ENCODE measurements around the gene DDX23. TPM values are rescaled to one million over a fixed set of nuclear protein-coding genes. Genes with fewer than 3 reads are reported as not detected.
A peak's percentile ranks its signal among the peaks of the same experiment; 100 is the strongest.

Gene DDX23
- polyA plus RNA-seq, 2 of the 4 experiments (the other 2 are of a cell fraction): 116 to 132 TPM

DNA sequence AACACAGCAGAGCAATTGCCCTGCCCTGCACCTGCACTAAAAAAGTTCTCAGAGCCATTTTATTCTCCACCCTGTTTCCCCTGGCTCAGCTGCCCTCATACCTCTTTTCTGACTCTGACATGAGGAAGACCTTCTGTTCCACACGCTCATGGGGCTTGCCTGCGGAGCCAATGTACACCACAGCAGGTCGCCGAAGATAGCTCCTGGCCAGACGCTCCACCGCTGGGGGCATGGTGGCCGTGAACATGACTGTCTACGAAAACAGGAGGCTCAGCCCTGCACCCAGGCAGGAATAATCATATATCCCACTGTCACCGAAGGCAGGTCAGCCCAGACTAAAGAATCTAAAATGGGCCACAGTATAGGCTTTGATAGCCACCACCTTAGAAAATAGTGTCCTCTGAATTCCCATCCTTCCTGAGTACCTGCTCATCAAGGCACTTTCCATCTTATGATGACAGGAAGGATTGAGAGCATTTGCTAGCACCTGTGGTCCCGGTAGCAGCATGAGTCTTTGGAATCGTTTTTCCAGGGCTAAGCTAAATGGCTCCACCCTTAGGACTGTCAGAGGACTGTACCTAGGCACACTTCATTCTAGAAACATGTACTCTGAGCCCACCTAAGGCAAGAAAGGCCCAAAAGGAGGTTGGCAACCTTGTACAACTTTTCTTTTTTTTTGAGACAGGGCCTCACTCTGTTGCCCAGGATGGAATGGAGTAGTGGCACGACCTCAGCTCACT is 19.5 kb downstream of the DDX23 start:
- DNase-seq (ENCODE audit: low read depth in 1 of 2, low spot score in 1 of 2): no peak
- no peaks in the 10 kb centered on the region for H3K9me3 ChIP-seq
- no peak for TF ChIP-seq HEYL (CRISPR knock-in tag; IDR thresholded peaks at IDR 0.05)
- no peak for TF ChIP-seq JUNB (IDR thresholded peaks at IDR 0.05)
- TF ChIP-seq HOXB5 (CRISPR knock-in tag; IDR thresholded peaks at IDR 0.05): no peak
- TF ChIP-seq RCOR1 (IDR thresholded peaks at IDR 0.05; ENCODE audit: low read depth, low read length): no peak
- no peak for TF ChIP-seq MAZ (IDR thresholded peaks at IDR 0.05; ENCODE audit: borderline replicate concordance, low read depth, low read length)
- TF ChIP-seq, protein P1, sequence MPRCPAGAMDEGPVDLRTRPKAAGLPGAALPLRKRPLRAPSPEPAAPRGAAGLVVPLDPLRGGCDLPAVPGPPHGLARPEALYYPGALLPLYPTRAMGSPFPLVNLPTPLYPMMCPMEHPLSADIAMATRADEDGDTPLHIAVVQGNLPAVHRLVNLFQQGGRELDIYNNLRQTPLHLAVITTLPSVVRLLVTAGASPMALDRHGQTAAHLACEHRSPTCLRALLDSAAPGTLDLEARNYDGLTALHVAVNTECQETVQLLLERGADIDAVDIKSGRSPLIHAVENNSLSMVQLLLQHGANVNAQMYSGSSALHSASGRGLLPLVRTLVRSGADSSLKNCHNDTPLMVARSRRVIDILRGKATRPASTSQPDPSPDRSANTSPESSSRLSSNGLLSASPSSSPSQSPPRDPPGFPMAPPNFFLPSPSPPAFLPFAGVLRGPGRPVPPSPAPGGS (IDR thresholded peaks at IDR 0.05): no peak
- TF ChIP-seq BHLHE40 (IDR thresholded peaks at IDR 0.05; ENCODE audit: low read depth, low read length): no peak
- ChIA-PET CTCF (interaction anchor here (0.6 to 18.2 kb wide), 10 partner anchors 9 to 104 kb away, joined by 3 to 230 read pairs (median 4); partner anchors contain the start of genes CACNB3 and DDX23), POLR2A (no interaction called here)
- no peak overlapping the region for H3K27ac ChIP-seq
- no peak overlapping the region for H3K4me3 ChIP-seq
- FAIRE-seq: no peak
- ATAC-seq: no peak
- H3K4me1 ChIP-seq: 0 out of 3 replicates have a peak, but pooled peaks cover 4% of the 10 kb centered on the region
- H3K4me2 ChIP-seq: no peak overlapping the region
- 88% methylated on average over 12 of the region's 12 CpGs for WGBS (ENCODE audit: missing lambda C conversion rate)

DNA sequence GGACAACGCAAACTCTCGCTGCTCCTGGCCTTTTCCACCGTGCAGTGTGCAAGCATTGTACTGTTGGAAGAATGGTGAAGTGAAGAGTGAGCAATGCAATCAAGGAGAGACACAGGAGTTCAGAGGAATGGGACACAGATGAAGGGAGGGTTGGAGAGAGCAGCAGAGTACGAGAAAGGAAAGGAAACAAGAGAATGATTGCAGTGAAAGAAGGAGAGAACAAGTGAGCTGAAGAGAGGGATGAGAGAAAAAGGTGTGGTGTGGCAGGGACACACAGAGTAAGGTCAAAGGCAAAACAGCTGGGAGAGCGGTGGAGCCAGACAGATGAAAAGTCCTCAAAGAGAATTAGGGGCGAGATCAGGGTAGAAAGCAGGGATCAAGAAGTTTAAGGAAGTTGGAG is 20.7 kb downstream of the DDX23 start:
- WGBS (ENCODE audit: missing lambda C conversion rate): 93% methylated on average over 6 of the region's 6 CpGs

DNA sequence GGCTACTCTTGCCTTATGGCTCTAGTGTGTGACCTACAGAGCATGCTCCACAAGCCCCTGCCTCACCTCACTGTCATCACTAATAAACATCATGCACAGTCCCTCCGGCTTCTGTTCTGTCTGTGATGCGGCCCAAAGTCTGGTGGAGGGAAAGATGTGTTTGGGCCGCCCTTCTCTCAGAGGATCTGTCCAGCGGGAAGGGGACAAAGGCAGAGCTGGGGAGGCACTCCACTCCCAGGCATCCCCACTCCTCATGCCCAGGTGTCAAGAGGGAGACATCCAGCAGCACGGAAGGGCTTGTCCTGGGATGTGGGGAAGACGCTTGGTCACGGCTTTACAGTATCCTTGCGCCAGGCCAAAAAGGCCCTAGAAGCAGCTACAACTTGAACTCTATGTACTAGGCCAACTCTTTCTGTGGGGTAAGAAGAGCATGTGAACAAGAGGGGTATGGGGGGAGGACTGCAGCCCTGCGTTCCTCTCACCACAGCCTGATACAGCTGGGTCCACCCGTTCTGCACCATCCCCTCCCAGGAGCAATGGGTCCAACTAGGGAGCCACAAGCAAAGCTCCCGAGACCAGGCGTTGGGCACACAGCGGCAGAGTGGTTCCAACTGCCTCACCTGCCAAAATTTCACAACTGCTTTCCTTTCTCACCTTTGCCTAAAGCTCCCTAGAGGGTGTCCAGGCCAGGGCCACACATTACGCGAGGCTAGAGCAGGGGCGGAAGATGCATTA is 23.0 kb downstream of the DDX23 start:
- FAIRE-seq (no peak), ATAC-seq (peak in 1 of 2 experiments; percentile 4; a peak in 1 of 6 replicates), DNase-seq (ENCODE audit: low read depth in 1 of 2, low spot score in 1 of 2) (no peak)
- H3K4me2 ChIP-seq: no peak overlapping the region
- TF ChIP-seq HOXB13 (CRISPR knock-in tag; IDR thresholded peaks at IDR 0.05; ENCODE audit: low read depth): no peak
- TF ChIP-seq NR3C1 (IDR thresholded peaks at IDR 0.05): no peak
- TF ChIP-seq FOXS1 (CRISPR knock-in tag; IDR thresholded peaks at IDR 0.05): no peak
- no peak for TF ChIP-seq SMC3 (IDR thresholded peaks at IDR 0.05)
- no peak for TF ChIP-seq HOXB5 (CRISPR knock-in tag; IDR thresholded peaks at IDR 0.05)
- no peak for TF ChIP-seq NPAS2 (CRISPR knock-in tag; IDR thresholded peaks at IDR 0.05; ENCODE audit: borderline replicate concordance)
- TF ChIP-seq MAZ (IDR thresholded peaks at IDR 0.05; ENCODE audit: borderline replicate concordance, low read depth, low read length): no peak
- TF ChIP-seq FOSB (CRISPR knock-in tag; IDR thresholded peaks at IDR 0.05): no peak
- WGBS (ENCODE audit: missing lambda C conversion rate): 91% methylated on average over 16 of the region's 16 CpGs
- H3K9me3 ChIP-seq: no peaks in the 10 kb centered on the region
- H3K4me3 ChIP-seq: no peak overlapping the region
- no peak overlapping the region for H3K27ac ChIP-seq
- ChIA-PET CTCF (interaction anchor here (1.2 to 18.2 kb wide), 9 partner anchors 10 to 159 kb away, joined by 3 to 230 read pairs (median 7); partner anchors contain the start of genes CACNB3 and DDX23), POLR2A (no interaction called here)
- 0 out of 3 replicates have a peak, but pooled peaks cover 4% of the 10 kb centered on the region for H3K4me1 ChIP-seq

More for the DNA sequence above, 20.7 kb downstream of the DDX23 start:
- ChIA-PET CTCF (interaction anchor here (1.2 to 18.2 kb wide), 9 partner anchors 8 to 146 kb away, joined by 3 to 230 read pairs (median 5); partner anchors contain the start of genes CACNB3 and DDX23), POLR2A (no interaction called here)
- no peak overlapping the region for H3K4me2 ChIP-seq
- no peak overlapping the region for H3K27ac ChIP-seq
- H3K4me1 ChIP-seq: 0 out of 3 replicates have a peak, but pooled peaks cover 4% of the 10 kb centered on the region
- ATAC-seq (no peak), DNase-seq (ENCODE audit: low read depth in 1 of 2, low spot score in 1 of 2) (no peak), FAIRE-seq (no peak)
- no peaks in the 10 kb centered on the region for H3K9me3 ChIP-seq
- H3K4me3 ChIP-seq: no peak overlapping the region
- TF ChIP-seq, protein P2, sequence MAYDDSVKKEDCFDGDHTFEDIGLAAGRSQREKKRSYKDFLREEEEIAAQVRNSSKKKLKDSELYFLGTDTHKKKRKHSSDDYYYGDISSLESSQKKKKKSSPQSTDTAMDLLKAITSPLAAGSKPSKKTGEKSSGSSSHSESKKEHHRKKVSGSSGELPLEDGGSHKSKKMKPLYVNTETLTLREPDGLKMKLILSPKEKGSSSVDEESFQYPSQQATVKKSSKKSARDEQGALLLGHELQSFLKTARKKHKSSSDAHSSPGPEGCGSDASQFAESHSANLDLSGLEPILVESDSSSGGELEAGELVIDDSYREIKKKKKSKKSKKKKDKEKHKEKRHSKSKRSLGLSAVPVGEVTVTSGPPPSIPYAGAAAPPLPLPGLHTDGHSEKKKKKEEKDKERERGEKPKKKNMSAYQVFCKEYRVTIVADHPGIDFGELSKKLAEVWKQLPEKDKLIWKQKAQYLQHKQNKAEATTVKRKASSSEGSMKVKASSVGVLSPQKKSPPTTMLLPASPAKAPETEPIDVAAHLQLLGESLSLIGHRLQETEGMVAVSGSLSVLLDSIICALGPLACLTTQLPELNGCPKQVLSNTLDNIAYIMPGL (CRISPR knock-in tag; IDR thresholded peaks at IDR 0.05; ENCODE audit: borderline replicate concordance): no peak
- TF ChIP-seq ZFP36 (IDR thresholded peaks at IDR 0.05; ENCODE audit: borderline replicate concordance, partially characterized antibody) (no peak), ZSCAN20 (CRISPR knock-in tag; IDR thresholded peaks at IDR 0.05) (no peak), SREBF2 (IDR thresholded peaks at IDR 0.05) (no peak), EHMT2 (IDR thresholded peaks at IDR 0.05; ENCODE audit: low read depth) (no peak), PHF8 (IDR thresholded peaks at IDR 0.05; ENCODE audit: borderline replicate concordance, low read depth) (no peak), CBX2 (IDR thresholded peaks at IDR 0.05; ENCODE audit: borderline replicate concordance, low read depth) (no peak), ZC3H11A (IDR thresholded peaks at IDR 0.05) (no peak), RCOR1 (IDR thresholded peaks at IDR 0.05; ENCODE audit: low read depth, low read length) (no peak), FOSL2 (IDR thresholded peaks at IDR 0.05) (no peak), FOSL2 (CRISPR knock-in tag; IDR thresholded peaks at IDR 0.05) (no peak), MAFK (IDR thresholded peaks at IDR 0.05; ENCODE audit: partially characterized antibody) (no peak), RAD21 (conservative IDR thresholded peaks at IDR 0.05 in 1 of 2, IDR thresholded peaks at IDR 0.05 in 1 of 2) (no peak), KDM5A (IDR thresholded peaks at IDR 0.05) (no peak), RNF2 (IDR thresholded peaks at IDR 0.05; ENCODE audit: borderline replicate concordance, low read depth) (no peak)
- TF ChIP-seq, protein P3, sequence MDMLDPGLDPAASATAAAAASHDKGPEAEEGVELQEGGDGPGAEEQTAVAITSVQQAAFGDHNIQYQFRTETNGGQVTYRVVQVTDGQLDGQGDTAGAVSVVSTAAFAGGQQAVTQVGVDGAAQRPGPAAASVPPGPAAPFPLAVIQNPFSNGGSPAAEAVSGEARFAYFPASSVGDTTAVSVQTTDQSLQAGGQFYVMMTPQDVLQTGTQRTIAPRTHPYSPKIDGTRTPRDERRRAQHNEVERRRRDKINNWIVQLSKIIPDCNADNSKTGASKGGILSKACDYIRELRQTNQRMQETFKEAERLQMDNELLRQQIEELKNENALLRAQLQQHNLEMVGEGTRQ (IDR thresholded peaks at IDR 0.05): no peak
